SJSA1 (cell line): ENCODE measurements around the gene RNF41. TPM values are rescaled to one million over a fixed set of nuclear protein-coding genes. Genes with fewer than 3 reads are reported as not detected.
"Not testable (repeated sequence)": the region's sequence is repeated elsewhere in the genome, so short reads cannot be mapped to it uniquely, and the experiment has no call there.

Experiments used
- DNase-seq, 2 experiments: peaks; one replicate each; pipeline ENCODE4 v3.0.0-alpha.2; 2015 to 2020; ENCODE audit warnings: low spot score in 2 of 2, low read depth in 1 of 2
- H3K27ac ChIP-seq: fragments of 250-450 bp; sonication (Bioruptor Pico); 2 replicates; pipeline ENCODE4 v1.5.1; 2020; ENCODE audit warnings: mild to moderate bottlenecking, moderate library complexity
- H3K27me3 ChIP-seq: fragments of 250-450 bp; sonication (Bioruptor Pico); replicated peaks from 2 replicates; pipeline ENCODE4 v1.5.1; 2020; ENCODE audit warnings: mild to moderate bottlenecking, moderate library complexity
- H3K36me3 ChIP-seq: fragments of 250-450 bp; sonication (Bioruptor Pico); 2 replicates; pipeline ENCODE4 v1.5.1; 2020; ENCODE audit warnings: mild to moderate bottlenecking
- H3K4me1 ChIP-seq: fragments of 250-450 bp; sonication (Bioruptor Pico); replicated peaks from 2 replicates; pipeline ENCODE4 v1.6.1; 2021; ENCODE audit warnings: mild to moderate bottlenecking
- H3K4me3 ChIP-seq: fragments of 250-450 bp; sonication (Bioruptor Pico); 2 replicates; pipeline ENCODE4 v1.5.1; 2020; ENCODE audit warnings: mild to moderate bottlenecking
- H3K9me3 ChIP-seq: fragments of 250-450 bp; sonication (Bioruptor Pico); replicated peaks from 2 replicates; pipeline ENCODE4 v1.5.1; 2020; ENCODE audit warnings: mild to moderate bottlenecking
- total RNA-seq: library from RNA; depleted of rRNA; stranded (reverse); fragments of >200 nt; shearing (Covaris generic); gene quantifications from 2 replicates; pipeline ENCODE4 v1.2.3, GENCODE V29; 2014; rRNA removed

RNF41 gene
- total RNA-seq, result 28.5 and 46.7 TPM in 2 replicates

DNA sequence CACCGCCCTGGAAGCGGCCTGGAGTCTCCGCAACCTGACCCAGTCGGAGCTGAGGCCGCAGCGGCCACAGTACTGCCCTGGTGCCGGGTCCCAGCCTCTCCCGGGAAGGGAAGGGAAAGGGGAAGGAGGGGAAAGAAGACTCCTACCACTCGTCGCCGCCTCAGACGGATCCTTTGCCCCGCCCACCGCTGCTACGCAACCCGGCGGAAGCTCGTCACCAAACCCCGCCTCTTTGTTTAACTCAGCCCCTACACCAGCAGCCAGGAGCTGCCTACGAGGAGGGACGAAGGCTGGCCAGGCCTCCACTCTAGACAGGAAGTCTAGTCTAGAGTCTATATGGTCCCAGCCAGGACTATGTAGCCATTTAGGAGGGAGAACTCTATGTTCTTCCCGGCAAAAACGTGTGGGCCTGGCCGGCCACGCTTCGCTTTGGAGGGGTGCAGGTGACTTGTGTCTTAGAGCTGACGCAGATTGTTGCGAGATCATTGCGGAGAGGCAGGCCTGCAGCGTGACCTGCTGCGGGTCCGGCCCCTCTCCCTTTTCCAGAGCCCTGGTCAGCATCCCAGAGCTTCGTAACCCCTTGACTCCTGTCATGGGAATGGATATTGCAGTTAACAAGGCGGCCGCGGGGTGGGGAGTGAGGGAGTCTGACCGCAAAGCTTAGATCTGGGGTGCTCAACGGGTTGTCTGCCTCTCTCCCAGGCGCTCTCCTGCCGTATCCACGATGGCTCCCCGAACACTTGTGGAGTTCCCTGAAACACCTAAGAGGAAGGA, at the start of gene RNF41:
Gene RNF41 (minus strand): TSS at position 166 of the 774 bp plus-strand sequence. CDS start 7,875 bp downstream, outside the sequence.
- peak; percentile 96 for DNase-seq

GRCh38 chr12:56271031-56271430, 49.3 kb upstream of the RNF41 start:
- peak in 1 of 2 experiments; percentile 30 for DNase-seq
- H3K4me1 ChIP-seq, result peaks cover 9% of the 10 kb centered on the region
- no peaks in the 10 kb centered on the region for H3K27me3 ChIP-seq
- no peaks in the 10 kb centered on the region for H3K9me3 ChIP-seq
- peaks cover 61% of the 10 kb centered on the region for H3K36me3 ChIP-seq
- no peak overlapping the region for H3K27ac ChIP-seq
- no peak overlapping the region for H3K4me3 ChIP-seq

More for the DNA sequence above, at the start of gene RNF41:
- H3K4me1 ChIP-seq, result peaks cover 20% of the 10 kb centered on the region
- no peaks in the 10 kb centered on the region for H3K27me3 ChIP-seq
- peak within 1 kb of the TSS; percentile 56 for H3K4me3 ChIP-seq
- H3K36me3 ChIP-seq, result no peaks in the 10 kb centered on the region; the same call in none of the 2 replicates
- H3K9me3 ChIP-seq, result no peaks in the 10 kb centered on the region
- peak within 1 kb of the TSS; percentile 77 for H3K27ac ChIP-seq

GRCh38 chr12:56267443-56268071, 45.8 kb upstream of the RNF41 start:
- DNase-seq, result no peak
- H3K9me3 ChIP-seq, result no peaks in the 10 kb centered on the region
- no peaks in the 10 kb centered on the region for H3K27me3 ChIP-seq
- H3K4me3 ChIP-seq, result peak overlapping the region; percentile 65
- H3K27ac ChIP-seq, result no peak overlapping the region
- peaks cover 9% of the 10 kb centered on the region for H3K4me1 ChIP-seq
- H3K36me3 ChIP-seq, result peaks cover 29% of the 10 kb centered on the region

DNA sequence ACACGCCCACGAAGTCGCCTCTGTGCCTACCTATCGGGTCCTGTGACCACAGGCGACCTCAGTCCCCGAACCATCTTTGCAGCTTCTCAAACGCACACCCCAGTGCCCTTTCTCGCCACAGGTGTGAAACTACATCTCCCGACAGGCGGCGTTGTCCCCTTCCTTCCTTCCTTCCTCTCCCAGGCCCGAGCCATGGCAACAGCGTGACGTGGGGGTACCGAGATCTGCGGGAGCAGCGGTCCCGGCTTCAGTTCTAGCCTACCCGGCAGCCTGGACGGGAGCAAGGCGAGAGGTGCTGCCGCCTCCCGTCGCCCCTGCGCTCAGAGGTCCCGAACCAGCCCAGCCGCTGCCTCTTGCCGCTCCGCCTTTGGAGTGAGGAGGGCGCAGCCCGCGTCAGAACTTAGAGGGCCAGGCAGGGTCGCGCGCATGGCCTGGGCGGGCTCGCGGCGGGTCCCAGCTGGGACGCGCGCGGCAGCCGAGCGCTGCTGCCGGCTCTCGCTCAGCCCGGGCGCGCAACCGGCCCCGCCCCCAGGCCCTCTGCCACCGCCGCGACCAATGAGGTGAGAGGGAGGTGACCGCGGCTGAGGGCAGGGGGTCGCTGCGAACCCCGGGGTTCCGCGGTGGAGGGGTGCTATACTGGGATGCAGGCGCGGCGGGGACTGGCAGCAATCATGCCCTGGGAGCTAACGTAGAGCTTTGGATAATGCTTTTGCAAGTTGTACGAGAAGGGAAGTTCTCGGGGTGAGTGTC, 45.1 kb upstream of the RNF41 start, which contains the start of gene COQ10A:
Gene COQ10A (plus strand): TSS at position 250 of the 750 bp plus-strand sequence. CDS start 177 bp downstream, at position 427.
- H3K36me3 ChIP-seq, result peaks cover 27% of the 10 kb centered on the region
- H3K4me1 ChIP-seq, result peaks cover 14% of the 10 kb centered on the region
- H3K4me3 ChIP-seq, result peak within 1 kb of the TSS; percentile 65
- peak; percentile 89 to 94 for DNase-seq
- H3K27ac ChIP-seq, result peak within 1 kb of the TSS; percentile 78
- no peaks in the 10 kb centered on the region for H3K9me3 ChIP-seq
- H3K27me3 ChIP-seq, result no peaks in the 10 kb centered on the region

GRCh38 chr12:56266068-56266692, 44.5 kb upstream of the RNF41 start:
- Histone ChIP-seq H3K36me3 (peaks cover 22% of the 10 kb centered on the region), H3K4me1 (peaks cover 21% of the 10 kb centered on the region), H3K4me3 (peak overlapping the region; percentile 65)
- H3K9me3 ChIP-seq, DNase-seq, H3K27ac ChIP-seq, H3K27me3 ChIP-seq: not testable (repeated sequence)

GRCh38 chr12:56262955-56263354, 41.2 kb upstream of the RNF41 start:
- H3K27me3 ChIP-seq, H3K27ac ChIP-seq, H3K36me3 ChIP-seq, H3K9me3 ChIP-seq, H3K4me3 ChIP-seq, DNase-seq: not testable (repeated sequence)
- peaks cover 34% of the 10 kb centered on the region for H3K4me1 ChIP-seq

- Histone ChIP-seq H3K27me3 (no peaks in the 10 kb centered on the region), H3K36me3 (peaks cover 16% of the 10 kb centered on the region), H3K9me3 (no peaks in the 10 kb centered on the region), H3K4me3 (no peak overlapping the region), H3K27ac (peak overlapping the region; percentile 93), H3K4me1 (peaks cover 37% of the 10 kb centered on the region)
- peak; percentile 82 to 85 for DNase-seq
Observed at GRCh38 chr12:56261503-56262232, 39.9 kb upstream of the RNF41 start.

DNA sequence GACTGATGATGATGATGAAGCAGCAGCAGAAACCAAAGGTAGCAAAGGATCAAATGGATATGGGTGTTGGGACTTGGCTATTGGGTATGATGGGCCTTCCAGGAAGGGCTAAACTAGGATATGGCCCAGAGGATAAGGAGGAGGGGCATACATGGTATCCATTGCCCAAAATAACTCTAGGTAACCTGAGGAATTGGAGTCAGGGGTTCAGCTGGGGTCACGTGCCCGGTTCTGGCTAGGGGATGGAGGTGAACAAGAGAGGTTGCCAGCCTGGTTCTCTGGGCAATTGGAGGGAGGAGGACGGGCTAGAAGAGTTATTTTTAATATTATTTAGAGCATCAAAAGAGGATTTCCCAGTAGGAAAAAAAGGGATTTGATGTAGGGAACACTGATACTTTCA, 39.2 kb upstream of the RNF41 start:
- peaks cover 23% of the 10 kb centered on the region for H3K36me3 ChIP-seq
- peaks cover 41% of the 10 kb centered on the region for H3K4me1 ChIP-seq
- H3K27ac ChIP-seq, result peak overlapping the region; percentile 93
- DNase-seq, result no peak
- no peaks in the 10 kb centered on the region for H3K27me3 ChIP-seq
- no peaks in the 10 kb centered on the region for H3K9me3 ChIP-seq
- H3K4me3 ChIP-seq, result no peak overlapping the region

- no peaks in the 10 kb centered on the region for H3K9me3 ChIP-seq
- H3K4me3 ChIP-seq, result no peak overlapping the region
- H3K36me3 ChIP-seq, result peaks cover 29% of the 10 kb centered on the region
- no peaks in the 10 kb centered on the region for H3K27me3 ChIP-seq
- H3K27ac ChIP-seq, result no peak overlapping the region
- H3K4me1 ChIP-seq, result peaks cover 45% of the 10 kb centered on the region
- DNase-seq, result no peak
Observed at GRCh38 chr12:56260380-56260779, 38.7 kb upstream of the RNF41 start.

GRCh38 chr12:56258820-56259183, 37.1 kb upstream of the RNF41 start:
- peak overlapping the region; percentile 75 for H3K27ac ChIP-seq
- H3K36me3 ChIP-seq, result peaks cover 45% of the 10 kb centered on the region
- no peaks in the 10 kb centered on the region for H3K9me3 ChIP-seq
- H3K4me3 ChIP-seq, result peak overlapping the region; percentile 98
- no peaks in the 10 kb centered on the region for H3K27me3 ChIP-seq
- DNase-seq, result no peak
- H3K4me1 ChIP-seq, result peaks cover 45% of the 10 kb centered on the region

GRCh38 chr12:56258068-56258819, 36.5 kb upstream of the RNF41 start, which contains the start of gene ANKRD52:
TSS of gene ANKRD52 (minus strand) at chr12:56258384. CDS start at chr12:56258269, 115 bp downstream.
- Histone ChIP-seq H3K27me3 (no peaks in the 10 kb centered on the region), H3K4me1 (peaks cover 45% of the 10 kb centered on the region), H3K4me3 (peak within 1 kb of the TSS; percentile 98), H3K36me3 (peaks cover 50% of the 10 kb centered on the region), H3K27ac (peak within 1 kb of the TSS; percentile 75), H3K9me3 (no peaks in the 10 kb centered on the region)
- DNase-seq, result peak; percentile 71 to 86

DNA sequence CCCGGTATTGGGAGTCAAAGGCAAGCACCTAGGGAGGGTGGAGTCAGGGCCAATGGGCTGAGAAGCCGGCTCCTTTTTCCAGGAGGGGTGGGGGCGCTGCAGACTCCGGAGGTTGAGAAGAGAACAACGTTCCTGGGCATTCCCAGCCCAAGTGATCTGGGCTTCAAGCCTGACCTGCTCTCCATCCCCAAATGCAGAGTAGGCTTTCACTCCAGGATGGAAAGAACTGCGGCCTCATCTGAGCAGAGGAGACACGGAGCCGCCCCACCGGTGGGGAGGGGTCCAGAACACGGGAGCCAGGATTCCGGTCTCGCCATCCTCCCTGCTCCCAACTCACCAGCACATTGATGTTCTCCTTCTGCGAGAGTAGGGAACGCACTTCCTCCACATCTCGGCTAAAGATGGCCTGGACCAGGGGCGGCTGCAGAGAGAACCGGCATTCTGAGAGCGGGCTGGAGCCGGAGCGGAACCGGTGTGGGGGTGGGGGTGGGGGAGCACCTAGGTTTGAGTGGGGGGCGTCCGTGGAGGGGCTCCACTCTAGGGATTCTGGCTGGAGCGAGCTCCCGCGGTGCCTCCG, 35.9 kb upstream of the RNF41 start:
- peaks cover 57% of the 10 kb centered on the region for H3K36me3 ChIP-seq
- no peaks in the 10 kb centered on the region for H3K27me3 ChIP-seq
- peak overlapping the region; percentile 98 for H3K4me3 ChIP-seq
- peak overlapping the region; percentile 75 for H3K27ac ChIP-seq
- no peaks in the 10 kb centered on the region for H3K9me3 ChIP-seq
- H3K4me1 ChIP-seq, result peaks cover 45% of the 10 kb centered on the region
- DNase-seq, result peak in 1 of 2 experiments; percentile 42
